Choroid plexus epithelial cell (primary cell): ENCODE data around the gene ADA.
A peak's percentile ranks its signal among the peaks of the same experiment; 100 is the strongest.

ENCODE experiments used
- DNase-seq: peaks from one replicate; pipeline ENCODE4 v3.0.0-alpha.2; 2010; ENCODE audit warnings: low read depth
- H3K4me3 ChIP-seq: 2 replicates; pipeline ENCODE4 v1.5.1; 2011; ENCODE audit warnings: low read depth, mild to moderate bottlenecking, control low read depth, low read length, moderate library complexity
- CTCF ChIP-seq: conservative IDR thresholded peaks from 2 replicates; pipeline ENCODE4 v1.5.1; 2011; ENCODE audit warnings: low read depth, mild to moderate bottlenecking, control low read depth, inconsistent platforms, low read length, moderate library complexity

Gene ADA

GRCh38 chr20:44609006-44609515 is 42.4 kb downstream of the ADA start:
- no peak for DNase-seq
- TF ChIP-seq CTCF: no peak
- no peak overlapping the region for H3K4me3 ChIP-seq

GRCh38 chr20:44606725-44607441 is 44.6 kb downstream of the ADA start:
- H3K4me3 ChIP-seq: no peak overlapping the region
- no peak for TF ChIP-seq CTCF
- no peak for DNase-seq

GRCh38 chr20:44603327-44603726 is 48.2 kb downstream of the ADA start:
- DNase-seq: no peak
- H3K4me3 ChIP-seq: no peak overlapping the region
- TF ChIP-seq CTCF: no peak

- no peak overlapping the region for H3K4me3 ChIP-seq
- no peak for TF ChIP-seq CTCF
- DNase-seq: peak; percentile 91
Measured at GRCh38 chr20:44601801-44602204, 49.7 kb downstream of the ADA start.

- no peak for DNase-seq
- no peak overlapping the region for H3K4me3 ChIP-seq
- no peak for TF ChIP-seq CTCF
Measured at GRCh38 chr20:44601236-44601671, 50.2 kb downstream of the ADA start.

GRCh38 chr20:44600758-44601201 is 50.7 kb downstream of the ADA start:
- no peak for TF ChIP-seq CTCF
- DNase-seq: no peak
- H3K4me3 ChIP-seq: no peak overlapping the region

- no peak for TF ChIP-seq CTCF
- no peak for DNase-seq
- no peak overlapping the region for H3K4me3 ChIP-seq
Measured at GRCh38 chr20:44600301-44600700, 51.2 kb downstream of the ADA start.
